Lower leg skin (tissue), 4 donors: ENCODE data around the gene NUP62. TPM values are rescaled to one million over a fixed set of nuclear protein-coding genes. Genes with fewer than 3 reads are reported as not detected.
A peak's percentile ranks its signal among the peaks of the same experiment; 100 is the strongest.

Experiments
- DNase-seq, 2 donors: peaks; one replicate each; pipeline ENCODE4 v3.0.0-alpha.2; 2019; ENCODE audit warnings: low spot score in 2 of 2
- H3K4me3 ChIP-seq: fragments of 200-600 bp; sonication (generic); 2 replicates; pipeline ENCODE4 v1.5.1; 2017; ENCODE audit warnings: mild to moderate bottlenecking, low read depth; ENCODE audit not compliant: poor library complexity, severe bottlenecking
- CTCF ChIP-seq, 3 donors: fragments of 450-650 bp; IDR thresholded peaks; one replicate each; pipeline ENCODE4 v1.5.1; 2016; ENCODE audit warnings: antibody characterized with exemption in 3 of 3, mild to moderate bottlenecking in 3 of 3, moderate library complexity in 2 of 3
- POLR2A ChIP-seq, 2 donors: fragments of 450-650 bp; IDR thresholded peaks; one replicate each; pipeline ENCODE4 v1.6.1; 2016 to 2017; ENCODE audit warnings: antibody characterized with exemption in 2 of 2, mild to moderate bottlenecking in 1 of 2, moderate library complexity in 1 of 2
- WGBS, 2 donors: methylation state at CpG; one replicate each; pipeline ENCODE4 v1.1.5; 2018; 5-methylcytosine and 5-hydroxymethylcytosine counted together
- intact Hi-C: fragments of 100-400 bp; cut with DNase I; formaldehyde crosslinking; loops from one replicate; pipeline ENCODE4 v1.15.0; 2023; ENCODE audit warnings: low total_unique reads
- total RNA-seq, 4 donors: library from RNA; depleted of rRNA; stranded (reverse); fragments of >200 nt; gene quantifications; one replicate each; pipeline ENCODE4 v1.1.0, GENCODE V29; 2016

The NUP62 gene
- total RNA-seq, 4 donors from 2014 or later = 36.4 to 45.5 (median 41.1) TPM

- peak; percentile 89 to 98 for DNase-seq
- intact Hi-C loops = no loop called here
- H3K4me3 ChIP-seq = peak within 1 kb of the TSS; percentile 72
- no peak for TF ChIP-seq CTCF (IDR thresholded peaks at IDR 0.05)
- TF ChIP-seq POLR2A (IDR thresholded peaks at IDR 0.05) = no peak
- 1 to 2% methylated on average over 42 to 47 of the region's 65 CpGs for WGBS, 2 donors
Observed at GRCh38 chr19:49866933-49867782, 62.1 kb downstream of the NUP62 start, which contains the start of gene PNKP. PNKP (minus strand) TSS chr19:49867576; CDS start chr19:49867204, 372 bp downstream.

- 87 to 89% methylated on average over 13 of the region's 13 CpGs for whole genome bisulfite sequencing, 2 donors
- DNase-seq = no peak
- intact Hi-C loops = no loop called here
- no peak overlapping the region for H3K4me3 ChIP-seq
- TF ChIP-seq CTCF (IDR thresholded peaks at IDR 0.05) (no peak), POLR2A (IDR thresholded peaks at IDR 0.05) (no peak)
Observed at GRCh38 chr19:49864890-49865289, 64.4 kb downstream of the NUP62 start.

- no peak overlapping the region for H3K4me3 ChIP-seq
- intact Hi-C loops = no loop called here
- WGBS, 2 donors = 94 to 95% methylated on average over 12 to 17 of the region's 17 CpGs
- TF ChIP-seq POLR2A (IDR thresholded peaks at IDR 0.05) (no peak), CTCF (IDR thresholded peaks at IDR 0.05) (no peak)
- DNase-seq = no peak
Observed at GRCh38 chr19:49863935-49864320, 65.4 kb downstream of the NUP62 start.

- TF ChIP-seq CTCF (IDR thresholded peaks at IDR 0.05) (no peak), POLR2A (IDR thresholded peaks at IDR 0.05) (no peak)
- intact Hi-C loops = no loop called here
- DNase-seq = no peak
- H3K4me3 ChIP-seq = no peak overlapping the region
- 91 to 92% methylated on average over 24 of the region's 24 CpGs for WGBS, 2 donors
Observed at GRCh38 chr19:49863254-49863934, 65.9 kb downstream of the NUP62 start.

GRCh38 chr19:49862391-49863253 is 66.7 kb downstream of the NUP62 start:
- TF ChIP-seq POLR2A (IDR thresholded peaks at IDR 0.05) (no peak), CTCF (IDR thresholded peaks at IDR 0.05) (no peak)
- intact Hi-C loops = no loop called here
- no peak for DNase-seq
- WGBS, 2 donors = 80% methylated on average over 37 to 49 of the region's 49 CpGs
- H3K4me3 ChIP-seq = no peak overlapping the region
